Keratinocyte (primary cell): ENCODE data around the gene GGTLC1. TPM values are rescaled to one million over a fixed set of nuclear protein-coding genes. Genes with fewer than 3 reads are reported as not detected.
"Not testable (repeated sequence)": the region's sequence is repeated elsewhere in the genome, so short reads cannot be mapped to it uniquely, and the experiment has no call there.

Source experiments
- DNase-seq: peaks from one replicate; pipeline ENCODE4 v3.0.0-alpha.2; 2011; ENCODE audit warnings: low read depth, missing footprints, low spot score
- FAIRE-seq: peaks from 2 replicates; lab custom pipeline; 2011; peaks lifted over from hg19 to GRCh38; lab: Jason Lieb, UNC
- H2AFZ ChIP-seq: 2 replicates; pipeline ENCODE4 v1.6.0; 2012; ENCODE audit warnings: low read length, control low read depth, inconsistent platforms; ENCODE audit not compliant: control insufficient read depth
- H3K27ac ChIP-seq: 2 replicates; pipeline ENCODE4 v1.5.1; 2011; ENCODE audit warnings: low read length; ENCODE audit not compliant: control insufficient read depth, insufficient read depth
- H3K27me3 ChIP-seq: 3 replicates; pipeline ENCODE4 v1.6.0; 2011; ENCODE audit warnings: low read length; ENCODE audit not compliant: control insufficient read depth, insufficient read depth; ENCODE audit errors: extremely low read depth
- H3K36me3 ChIP-seq, 2 experiments: 2 replicates in 1 of 2; 3 replicates in 1 of 2; pipeline ENCODE4 v1.5.1; 2011; ENCODE audit warnings: low read length in 2 of 2, mild to moderate bottlenecking in 1 of 2; ENCODE audit not compliant: control insufficient read depth in 2 of 2, insufficient read depth in 2 of 2; ENCODE audit errors: extremely low read depth in 1 of 2
- H3K4me1 ChIP-seq: 3 replicates; pipeline ENCODE4 v1.5.1; 2011; ENCODE audit warnings: low read length; ENCODE audit not compliant: control insufficient read depth, insufficient read depth; ENCODE audit errors: extremely low read depth
- H3K4me2 ChIP-seq: 3 replicates; pipeline ENCODE4 v1.6.0; 2011; ENCODE audit warnings: low read depth, low read length; ENCODE audit not compliant: control insufficient read depth, insufficient read depth; ENCODE audit errors: extremely low read depth
- H3K4me3 ChIP-seq, 3 experiments: fragments of 200-600 bp in 1 of 3; sonication (generic) in 1 of 3; 2 replicates in 2 of 3; 3 replicates in 1 of 3; pipeline ENCODE4 v1.5.1; 2011 to 2016; ENCODE audit warnings: low read length in 3 of 3, mild to moderate bottlenecking in 3 of 3, control low read depth in 2 of 3, inconsistent platforms in 1 of 3, low read depth in 1 of 3, mixed read lengths in 1 of 3, mixed run types in 1 of 3, moderate library complexity in 1 of 3; ENCODE audit not compliant: control insufficient read depth in 2 of 3, insufficient read depth in 2 of 3; ENCODE audit errors: extremely low read depth in 1 of 3
- H3K79me2 ChIP-seq: 2 replicates; pipeline ENCODE4 v1.6.0; 2012; ENCODE audit warnings: low read length; ENCODE audit not compliant: control insufficient read depth, insufficient read depth
- H3K9ac ChIP-seq: 3 replicates; pipeline ENCODE4 v1.6.0; 2011; ENCODE audit warnings: low read length; ENCODE audit not compliant: control insufficient read depth, insufficient read depth; ENCODE audit errors: extremely low read depth
- H3K9me1 ChIP-seq: 3 replicates; pipeline ENCODE4 v1.6.0; 2011; ENCODE audit warnings: low read length; ENCODE audit not compliant: control insufficient read depth, insufficient read depth; ENCODE audit errors: extremely low read depth
- H3K9me3 ChIP-seq: 2 replicates; pipeline ENCODE4 v1.5.1; 2012; ENCODE audit warnings: low read depth, low read length; ENCODE audit not compliant: control insufficient read depth
- H4K20me1 ChIP-seq: 3 replicates; pipeline ENCODE4 v1.6.0; 2011; ENCODE audit warnings: low read length; ENCODE audit not compliant: control insufficient read depth, insufficient read depth; ENCODE audit errors: extremely low read depth
- EZH2 ChIP-seq: IDR thresholded peaks from one replicate; pipeline ENCODE4 v1.6.1; 2012; ENCODE audit warnings: inconsistent platforms, mild to moderate bottlenecking, low read length, moderate library complexity
- dilution Hi-C: fragments of 300-500 bp; cut with MboI; formaldehyde crosslinking; loops from one replicate; pipeline ENCODE4 v1.7.0; 2020; ENCODE audit warnings: low sequenced_read_pairs; ENCODE audit not compliant: extremely low pct_ligation_motif_present
- polyA plus RNA-seq, 5 experiments: library from polyadenylated mRNA; depleted of rRNA in 3 of 5; stranded (reverse) in 3 of 5; stranded (forward) in 1 of 5; unstranded in 1 of 5; fragments of >200 nt; gene quantifications; 1 replicate in 1 of 5; 2 replicates in 3 of 5; 3 replicates in 1 of 5; pipeline versions ENCODE4 v1.2.1 to v1.2.3, GENCODE V29; 2011 to 2012; ENCODE audit warnings: missing spikeins in 2 of 5, low read depth in 1 of 5, low replicate concordance in 1 of 5
- TF ChIP-seq, protein P1 (sequence below), 3 experiments: IDR thresholded peaks in 1 of 3; conservative IDR thresholded peaks in 1 of 3; optimal IDR thresholded peaks in 1 of 3; 2 replicates in 2 of 3; 3 replicates in 1 of 3; pipeline versions ENCODE3 to v1.5.1; 2011; ENCODE audit warnings: low read length in 3 of 3, mild to moderate bottlenecking in 3 of 3, moderate library complexity in 2 of 3, control low read depth in 1 of 3, inconsistent platforms in 1 of 3; ENCODE audit not compliant: insufficient read depth in 2 of 3; ENCODE audit errors: extremely low read depth in 1 of 3

GGTLC1 gene
- polyA plus RNA-seq, 1 donor (not counting 4 experiments of a cell fraction or from before 2014, with no cell fraction given), result not detected

DNA sequence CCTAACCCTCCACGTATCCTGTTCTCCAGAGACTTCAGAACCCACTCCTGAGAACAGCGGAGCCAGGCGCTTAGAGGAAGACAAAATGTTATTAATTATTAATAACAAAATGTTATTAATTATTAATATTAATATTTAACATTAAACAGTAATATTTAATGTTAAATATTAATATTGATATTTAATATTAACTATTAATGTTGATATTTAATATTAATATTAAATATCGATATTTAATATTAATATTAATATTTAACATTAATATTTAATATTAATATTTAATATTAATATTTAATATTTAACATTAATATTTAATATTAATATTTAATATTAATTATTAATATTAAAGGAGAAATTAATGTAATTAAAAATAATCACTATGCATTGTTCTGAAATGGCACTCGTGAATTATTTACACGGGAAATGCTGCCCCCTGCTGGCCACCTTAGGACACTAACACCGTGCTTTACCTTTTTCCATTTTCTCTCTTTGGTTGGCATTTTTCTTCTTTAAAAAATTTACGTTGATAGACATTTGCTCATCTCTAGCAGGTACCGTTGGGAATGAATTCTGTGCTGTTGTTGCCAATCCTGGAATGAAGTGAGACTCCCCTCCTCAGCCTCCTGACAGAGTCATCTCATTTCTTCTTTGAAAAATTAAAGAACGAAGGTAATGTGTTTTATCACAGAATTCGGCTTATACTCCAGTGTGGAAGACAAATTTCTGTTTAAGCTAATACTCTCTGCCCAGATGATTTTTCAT is 7.5 kb upstream of the GGTLC1 start:
- H3K4me1 ChIP-seq, result no peaks in the 10 kb centered on the region
- no peaks in the 10 kb centered on the region for H3K9me1 ChIP-seq
- H3K27ac ChIP-seq, result no peak overlapping the region
- dilution Hi-C loops, result no loop called here
- no peaks in the 10 kb centered on the region for H3K36me3 ChIP-seq
- H3K9me3 ChIP-seq, result no peaks in the 10 kb centered on the region
- H2AFZ ChIP-seq, result no peak overlapping the region
- no peak overlapping the region for H3K4me2 ChIP-seq
- H3K4me3 ChIP-seq, result no peak overlapping the region
- TF ChIP-seq, protein P1, sequence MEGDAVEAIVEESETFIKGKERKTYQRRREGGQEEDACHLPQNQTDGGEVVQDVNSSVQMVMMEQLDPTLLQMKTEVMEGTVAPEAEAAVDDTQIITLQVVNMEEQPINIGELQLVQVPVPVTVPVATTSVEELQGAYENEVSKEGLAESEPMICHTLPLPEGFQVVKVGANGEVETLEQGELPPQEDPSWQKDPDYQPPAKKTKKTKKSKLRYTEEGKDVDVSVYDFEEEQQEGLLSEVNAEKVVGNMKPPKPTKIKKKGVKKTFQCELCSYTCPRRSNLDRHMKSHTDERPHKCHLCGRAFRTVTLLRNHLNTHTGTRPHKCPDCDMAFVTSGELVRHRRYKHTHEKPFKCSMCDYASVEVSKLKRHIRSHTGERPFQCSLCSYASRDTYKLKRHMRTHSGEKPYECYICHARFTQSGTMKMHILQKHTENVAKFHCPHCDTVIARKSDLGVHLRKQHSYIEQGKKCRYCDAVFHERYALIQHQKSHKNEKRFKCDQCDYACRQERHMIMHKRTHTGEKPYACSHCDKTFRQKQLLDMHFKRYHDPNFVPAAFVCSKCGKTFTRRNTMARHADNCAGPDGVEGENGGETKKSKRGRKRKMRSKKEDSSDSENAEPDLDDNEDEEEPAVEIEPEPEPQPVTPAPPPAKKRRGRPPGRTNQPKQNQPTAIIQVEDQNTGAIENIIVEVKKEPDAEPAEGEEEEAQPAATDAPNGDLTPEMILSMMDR (optimal IDR thresholded peaks at IDR 0.05 in 1 of 3, IDR thresholded peaks at IDR 0.05 in 1 of 3, conservative IDR thresholded peaks at IDR 0.05 in 1 of 3; ENCODE audit: extremely low read depth in 1 of 3, insufficient read depth in 2 of 3, low read length in 3 of 3), result peak; percentile 54 to 72 (median 56)
- TF ChIP-seq EZH2, result no peak
- FAIRE-seq (no peak), DNase-seq (no peak)
- H3K79me2 ChIP-seq, result no peaks in the 10 kb centered on the region
- H3K9ac ChIP-seq, result no peak overlapping the region
- no peaks in the 10 kb centered on the region for H3K27me3 ChIP-seq
- no peaks in the 10 kb centered on the region for H4K20me1 ChIP-seq

DNA sequence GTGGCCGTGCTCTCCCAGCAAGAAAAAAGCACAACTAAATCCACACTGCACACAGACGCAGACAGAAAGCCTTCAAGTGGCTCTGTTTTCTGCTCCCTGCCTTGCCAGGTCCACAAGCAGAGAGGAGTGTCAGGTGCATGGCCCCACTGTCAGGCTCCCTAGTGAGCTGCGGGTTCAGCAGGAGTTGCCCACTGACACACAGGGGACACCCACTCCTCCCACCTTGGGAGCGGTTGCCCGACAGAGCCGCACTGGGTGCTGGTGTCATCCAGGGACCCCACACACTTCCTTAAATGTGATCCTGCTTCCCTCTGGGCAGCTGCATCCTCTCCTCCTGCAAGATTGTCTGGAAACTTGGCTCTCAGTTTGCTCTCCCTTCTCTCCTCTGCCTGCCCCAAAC is 6.7 kb upstream of the GGTLC1 start:
- dilution Hi-C loops, H3K27me3 ChIP-seq, H3K4me2 ChIP-seq, FAIRE-seq, DNase-seq, H2AFZ ChIP-seq, H3K9me1 ChIP-seq, H3K79me2 ChIP-seq, H3K9ac ChIP-seq, H3K36me3 ChIP-seq, H3K27ac ChIP-seq, H4K20me1 ChIP-seq, H3K9me3 ChIP-seq, H3K4me1 ChIP-seq, H3K4me3 ChIP-seq: not testable (repeated sequence)

DNA sequence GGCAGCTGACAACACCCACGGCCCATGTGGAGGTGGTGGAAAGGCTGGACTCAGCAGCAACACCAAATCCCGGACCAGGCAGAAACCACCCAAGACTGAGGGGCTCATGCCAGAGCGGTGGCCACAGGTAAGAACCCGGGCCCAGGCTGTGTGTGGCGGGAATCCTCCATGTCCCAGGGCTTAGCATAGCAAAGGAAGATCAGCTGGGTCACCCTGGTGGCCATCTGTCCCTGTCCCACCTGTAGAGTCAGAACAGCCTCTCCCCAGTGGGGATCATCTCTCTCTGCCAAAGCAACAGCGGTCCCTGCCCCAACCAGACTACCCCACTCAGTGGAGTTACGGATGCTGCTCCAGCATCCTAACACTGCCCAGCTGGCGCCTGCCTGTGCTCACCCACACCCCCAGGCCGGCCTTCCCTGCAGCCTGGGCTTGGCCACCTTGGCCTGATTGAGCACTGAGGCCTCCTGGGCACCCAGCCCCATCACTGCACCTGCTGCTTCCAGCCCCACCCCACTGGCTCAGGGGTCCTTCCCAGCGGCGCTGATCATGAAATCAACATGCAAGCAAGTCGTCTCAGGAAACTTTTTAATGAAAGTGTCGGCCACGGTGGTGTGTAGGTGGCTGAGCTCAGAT is 5.5 kb upstream of the GGTLC1 start:
- dilution Hi-C loops, H3K4me3 ChIP-seq, H3K9me1 ChIP-seq, DNase-seq, H3K9me3 ChIP-seq, H3K27ac ChIP-seq, H3K9ac ChIP-seq, H3K27me3 ChIP-seq, H4K20me1 ChIP-seq, H3K4me1 ChIP-seq, H3K36me3 ChIP-seq, FAIRE-seq, H3K79me2 ChIP-seq, H2AFZ ChIP-seq, H3K4me2 ChIP-seq: not testable (repeated sequence)

DNA sequence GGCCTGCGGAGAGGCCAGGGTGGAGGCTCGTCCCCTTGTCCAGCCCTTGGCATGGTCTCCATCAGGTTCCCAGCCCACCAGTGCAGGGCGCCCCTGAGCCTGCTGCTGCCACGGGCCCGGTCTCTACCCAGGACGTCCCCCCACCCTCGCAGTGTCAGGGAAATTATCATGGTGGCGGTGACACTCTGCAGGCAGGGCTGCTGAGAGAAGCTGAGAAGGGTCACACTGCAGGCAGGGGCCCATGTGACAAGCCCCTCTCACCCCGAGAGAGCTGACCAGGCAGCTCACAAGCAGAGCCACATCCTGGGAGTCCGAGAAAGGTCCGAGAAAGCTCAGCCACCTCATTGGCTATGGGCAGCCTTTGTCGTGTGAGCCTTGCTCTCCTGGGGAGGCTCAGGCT is 4.9 kb upstream of the GGTLC1 start:
- dilution Hi-C loops, H3K27ac ChIP-seq, DNase-seq, H3K9me1 ChIP-seq, H2AFZ ChIP-seq, H4K20me1 ChIP-seq, FAIRE-seq, H3K36me3 ChIP-seq, H3K4me3 ChIP-seq, H3K4me1 ChIP-seq, H3K4me2 ChIP-seq, H3K79me2 ChIP-seq, H3K9me3 ChIP-seq, H3K9ac ChIP-seq, H3K27me3 ChIP-seq: not testable (repeated sequence)
